NB4 (cell line): ENCODE results near the gene KCNAB1.

ENCODE experiments used
- DNase-seq: peaks from one replicate; pipeline ENCODE4 v3.0.0; 2010; ENCODE audit warnings: low read depth
- H3K4me3 ChIP-seq: one replicate; pipeline ENCODE4 v1.5.1; 2011; ENCODE audit warnings: mild to moderate bottlenecking, low read depth, low read length, moderate library complexity
- MYC ChIP-seq: IDR thresholded peaks from 2 replicates; pipeline ENCODE4 v1.6.1; 2011; ENCODE audit warnings: low read depth, low read length
- POLR2A ChIP-seq: IDR thresholded peaks from 2 replicates; pipeline ENCODE4 v1.6.1; 2011; ENCODE audit warnings: mild to moderate bottlenecking; ENCODE audit not compliant: insufficient read length; ENCODE audit errors: extremely low read depth
- TF ChIP-seq, protein P1 (sequence below): IDR thresholded peaks from one replicate; pipeline ENCODE4 v1.5.1; 2012; ENCODE audit warnings: low read depth, low read length
- TF ChIP-seq, protein P2 (sequence below): IDR thresholded peaks from 2 replicates; pipeline ENCODE4 v1.6.1; 2011; ENCODE audit warnings: low read depth, low read length

KCNAB1 gene

GRCh38 chr3:156109989-156110388, 10.4 kb upstream of the KCNAB1 start:
- TF ChIP-seq, protein P1, sequence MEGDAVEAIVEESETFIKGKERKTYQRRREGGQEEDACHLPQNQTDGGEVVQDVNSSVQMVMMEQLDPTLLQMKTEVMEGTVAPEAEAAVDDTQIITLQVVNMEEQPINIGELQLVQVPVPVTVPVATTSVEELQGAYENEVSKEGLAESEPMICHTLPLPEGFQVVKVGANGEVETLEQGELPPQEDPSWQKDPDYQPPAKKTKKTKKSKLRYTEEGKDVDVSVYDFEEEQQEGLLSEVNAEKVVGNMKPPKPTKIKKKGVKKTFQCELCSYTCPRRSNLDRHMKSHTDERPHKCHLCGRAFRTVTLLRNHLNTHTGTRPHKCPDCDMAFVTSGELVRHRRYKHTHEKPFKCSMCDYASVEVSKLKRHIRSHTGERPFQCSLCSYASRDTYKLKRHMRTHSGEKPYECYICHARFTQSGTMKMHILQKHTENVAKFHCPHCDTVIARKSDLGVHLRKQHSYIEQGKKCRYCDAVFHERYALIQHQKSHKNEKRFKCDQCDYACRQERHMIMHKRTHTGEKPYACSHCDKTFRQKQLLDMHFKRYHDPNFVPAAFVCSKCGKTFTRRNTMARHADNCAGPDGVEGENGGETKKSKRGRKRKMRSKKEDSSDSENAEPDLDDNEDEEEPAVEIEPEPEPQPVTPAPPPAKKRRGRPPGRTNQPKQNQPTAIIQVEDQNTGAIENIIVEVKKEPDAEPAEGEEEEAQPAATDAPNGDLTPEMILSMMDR = no peak
- TF ChIP-seq POLR2A (no peak), MYC (no peak)
- TF ChIP-seq, protein P2, sequence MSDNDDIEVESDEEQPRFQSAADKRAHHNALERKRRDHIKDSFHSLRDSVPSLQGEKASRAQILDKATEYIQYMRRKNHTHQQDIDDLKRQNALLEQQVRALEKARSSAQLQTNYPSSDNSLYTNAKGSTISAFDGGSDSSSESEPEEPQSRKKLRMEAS = no peak
- no peak overlapping the region for H3K4me3 ChIP-seq
- DNase-seq = no peak

- DNase-seq = no peak
- TF ChIP-seq POLR2A (no peak), MYC (no peak)
- TF ChIP-seq, protein P1 = no peak
- TF ChIP-seq, protein P2 = no peak
- no peak overlapping the region for H3K4me3 ChIP-seq
These were observed 6.1 kb downstream of the KCNAB1 start for GRCh38 chr3:156126467-156126866.

- no peak overlapping the region for H3K4me3 ChIP-seq
- TF ChIP-seq POLR2A = no peak
- TF ChIP-seq, protein P1 = no peak
- TF ChIP-seq, protein P2 = no peak
- TF ChIP-seq MYC = no peak
These were observed 10.9 kb downstream of the KCNAB1 start for GRCh38 chr3:156131241-156131640.

GRCh38 chr3:156131799-156132198, 11.4 kb downstream of the KCNAB1 start:
- TF ChIP-seq POLR2A (no peak), MYC (no peak)
- H3K4me3 ChIP-seq = no peak overlapping the region
- DNase-seq = no peak

More at GRCh38 chr3:156131241-156131640, 10.9 kb downstream of the KCNAB1 start:
- DNase-seq = no peak

DNA sequence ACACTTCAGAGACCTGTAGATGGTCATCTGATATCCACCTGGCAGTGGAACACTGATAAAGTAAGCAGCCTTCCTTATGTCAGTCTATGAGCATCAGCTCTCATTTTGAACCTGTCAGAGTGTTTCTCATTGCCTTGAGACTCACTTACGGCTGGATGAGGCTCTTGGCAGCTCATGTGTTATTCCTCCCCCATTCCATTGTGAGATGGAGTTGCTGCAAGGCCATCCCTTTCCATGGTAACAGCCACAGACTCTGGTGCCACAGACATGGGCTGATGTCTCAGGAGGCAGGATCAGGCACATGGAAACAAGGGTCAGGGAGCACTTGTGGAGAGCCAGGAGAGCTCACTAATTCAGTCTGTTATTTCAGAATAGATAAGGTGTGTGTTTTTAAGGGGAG, 11.9 kb downstream of the KCNAB1 start:
- no peak overlapping the region for H3K4me3 ChIP-seq
- TF ChIP-seq, protein P2 = no peak
- TF ChIP-seq MYC (no peak), POLR2A (no peak)
- TF ChIP-seq, protein P1 = no peak
- no peak for DNase-seq

- H3K4me3 ChIP-seq = no peak overlapping the region
- no peak for DNase-seq
- TF ChIP-seq, protein P2 = no peak
- TF ChIP-seq POLR2A = no peak
- TF ChIP-seq, protein P1 = no peak
- TF ChIP-seq MYC = no peak
These were observed 12.7 kb downstream of the KCNAB1 start for GRCh38 chr3:156133076-156133475.
